Keratinocyte (primary cell): ENCODE measurements around the gene ERMARD. TPM values are rescaled to one million over a fixed set of nuclear protein-coding genes. Genes with fewer than 3 reads are reported as not detected.

Experiments used
- DNase-seq: peaks from one replicate; pipeline ENCODE4 v3.0.0-alpha.2; 2011; ENCODE audit warnings: low read depth, missing footprints, low spot score
- FAIRE-seq: peaks from 2 replicates; lab custom pipeline; 2011; peaks lifted over from hg19 to GRCh38; lab: Jason Lieb, UNC
- H2AFZ ChIP-seq: 2 replicates; pipeline ENCODE4 v1.6.0; 2012; ENCODE audit warnings: low read length, control low read depth, inconsistent platforms; ENCODE audit not compliant: control insufficient read depth
- H3K27ac ChIP-seq: 2 replicates; pipeline ENCODE4 v1.5.1; 2011; ENCODE audit warnings: low read length; ENCODE audit not compliant: control insufficient read depth, insufficient read depth
- H3K27me3 ChIP-seq: 3 replicates; pipeline ENCODE4 v1.6.0; 2011; ENCODE audit warnings: low read length; ENCODE audit not compliant: control insufficient read depth, insufficient read depth; ENCODE audit errors: extremely low read depth
- H3K36me3 ChIP-seq, 2 experiments: 2 replicates in 1 of 2; 3 replicates in 1 of 2; pipeline ENCODE4 v1.5.1; 2011; ENCODE audit warnings: low read length in 2 of 2, mild to moderate bottlenecking in 1 of 2; ENCODE audit not compliant: control insufficient read depth in 2 of 2, insufficient read depth in 2 of 2; ENCODE audit errors: extremely low read depth in 1 of 2
- H3K4me1 ChIP-seq: 3 replicates; pipeline ENCODE4 v1.5.1; 2011; ENCODE audit warnings: low read length; ENCODE audit not compliant: control insufficient read depth, insufficient read depth; ENCODE audit errors: extremely low read depth
- H3K4me2 ChIP-seq: 3 replicates; pipeline ENCODE4 v1.6.0; 2011; ENCODE audit warnings: low read depth, low read length; ENCODE audit not compliant: control insufficient read depth, insufficient read depth; ENCODE audit errors: extremely low read depth
- H3K4me3 ChIP-seq, 3 experiments: fragments of 200-600 bp in 1 of 3; sonication (generic) in 1 of 3; 2 replicates in 2 of 3; 3 replicates in 1 of 3; pipeline ENCODE4 v1.5.1; 2011 to 2016; ENCODE audit warnings: low read length in 3 of 3, mild to moderate bottlenecking in 3 of 3, control low read depth in 2 of 3, inconsistent platforms in 1 of 3, low read depth in 1 of 3, mixed read lengths in 1 of 3, mixed run types in 1 of 3, moderate library complexity in 1 of 3; ENCODE audit not compliant: control insufficient read depth in 2 of 3, insufficient read depth in 2 of 3; ENCODE audit errors: extremely low read depth in 1 of 3
- H3K79me2 ChIP-seq: 2 replicates; pipeline ENCODE4 v1.6.0; 2012; ENCODE audit warnings: low read length; ENCODE audit not compliant: control insufficient read depth, insufficient read depth
- H3K9ac ChIP-seq: 3 replicates; pipeline ENCODE4 v1.6.0; 2011; ENCODE audit warnings: low read length; ENCODE audit not compliant: control insufficient read depth, insufficient read depth; ENCODE audit errors: extremely low read depth
- H3K9me1 ChIP-seq: 3 replicates; pipeline ENCODE4 v1.6.0; 2011; ENCODE audit warnings: low read length; ENCODE audit not compliant: control insufficient read depth, insufficient read depth; ENCODE audit errors: extremely low read depth
- H3K9me3 ChIP-seq: 2 replicates; pipeline ENCODE4 v1.5.1; 2012; ENCODE audit warnings: low read depth, low read length; ENCODE audit not compliant: control insufficient read depth
- H4K20me1 ChIP-seq: 3 replicates; pipeline ENCODE4 v1.6.0; 2011; ENCODE audit warnings: low read length; ENCODE audit not compliant: control insufficient read depth, insufficient read depth; ENCODE audit errors: extremely low read depth
- EZH2 ChIP-seq: IDR thresholded peaks from one replicate; pipeline ENCODE4 v1.6.1; 2012; ENCODE audit warnings: inconsistent platforms, mild to moderate bottlenecking, low read length, moderate library complexity
- dilution Hi-C: fragments of 300-500 bp; cut with MboI; formaldehyde crosslinking; loops from one replicate; pipeline ENCODE4 v1.7.0; 2020; ENCODE audit warnings: low sequenced_read_pairs; ENCODE audit not compliant: extremely low pct_ligation_motif_present
- polyA plus RNA-seq, 5 experiments: library from polyadenylated mRNA; depleted of rRNA in 3 of 5; stranded (reverse) in 3 of 5; stranded (forward) in 1 of 5; unstranded in 1 of 5; fragments of >200 nt; gene quantifications; 1 replicate in 1 of 5; 2 replicates in 3 of 5; 3 replicates in 1 of 5; pipeline versions ENCODE4 v1.2.1 to v1.2.3, GENCODE V29; 2011 to 2012; ENCODE audit warnings: missing spikeins in 2 of 5, low read depth in 1 of 5, low replicate concordance in 1 of 5
- TF ChIP-seq, protein P1 (sequence below), 3 experiments: IDR thresholded peaks in 1 of 3; conservative IDR thresholded peaks in 1 of 3; optimal IDR thresholded peaks in 1 of 3; 2 replicates in 2 of 3; 3 replicates in 1 of 3; pipeline versions ENCODE3 to v1.5.1; 2011; ENCODE audit warnings: low read length in 3 of 3, mild to moderate bottlenecking in 3 of 3, moderate library complexity in 2 of 3, control low read depth in 1 of 3, inconsistent platforms in 1 of 3; ENCODE audit not compliant: insufficient read depth in 2 of 3; ENCODE audit errors: extremely low read depth in 1 of 3

Gene ERMARD
- polyA plus RNA-seq, 1 donor (not counting 4 experiments of a cell fraction or from before 2014, with no cell fraction given) = 37.9 TPM

DNA sequence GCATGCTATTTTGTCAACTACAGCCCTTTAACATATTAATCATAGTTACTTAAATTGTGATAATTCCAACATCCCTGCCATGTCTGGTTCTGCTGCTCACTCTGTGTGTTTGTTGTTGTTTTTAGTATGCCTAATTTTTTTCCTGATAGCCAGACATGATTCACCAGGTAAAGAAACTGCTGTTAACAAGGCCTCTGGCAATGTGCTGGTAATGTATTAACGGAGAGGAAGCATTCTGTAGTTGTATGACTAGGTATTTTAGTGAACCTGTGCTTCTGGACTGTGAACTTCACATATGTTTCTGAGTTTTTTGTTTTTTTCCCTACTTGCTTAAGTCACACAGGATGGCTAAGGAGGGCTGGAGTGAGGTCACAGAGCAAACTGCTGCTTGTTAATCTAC lies 4.9 kb upstream of the ERMARD start:
- Histone ChIP-seq H3K79me2 (peaks cover 15% of the 10 kb centered on the region), H3K4me2 (no peak overlapping the region), H3K4me1 (peaks cover 6% of the 10 kb centered on the region), H3K36me3 (no peaks in the 10 kb centered on the region), H3K27me3 (no peaks in the 10 kb centered on the region), H2AFZ (no peak overlapping the region), H3K9me3 (no peaks in the 10 kb centered on the region), H3K9ac (no peak overlapping the region), H3K27ac (no peak overlapping the region), H3K4me3 (no peak overlapping the region), H3K9me1 (no peaks in the 10 kb centered on the region), H4K20me1 (no peaks in the 10 kb centered on the region)
- FAIRE-seq (peak; percentile 67), DNase-seq (no peak)
- TF ChIP-seq, protein P1, sequence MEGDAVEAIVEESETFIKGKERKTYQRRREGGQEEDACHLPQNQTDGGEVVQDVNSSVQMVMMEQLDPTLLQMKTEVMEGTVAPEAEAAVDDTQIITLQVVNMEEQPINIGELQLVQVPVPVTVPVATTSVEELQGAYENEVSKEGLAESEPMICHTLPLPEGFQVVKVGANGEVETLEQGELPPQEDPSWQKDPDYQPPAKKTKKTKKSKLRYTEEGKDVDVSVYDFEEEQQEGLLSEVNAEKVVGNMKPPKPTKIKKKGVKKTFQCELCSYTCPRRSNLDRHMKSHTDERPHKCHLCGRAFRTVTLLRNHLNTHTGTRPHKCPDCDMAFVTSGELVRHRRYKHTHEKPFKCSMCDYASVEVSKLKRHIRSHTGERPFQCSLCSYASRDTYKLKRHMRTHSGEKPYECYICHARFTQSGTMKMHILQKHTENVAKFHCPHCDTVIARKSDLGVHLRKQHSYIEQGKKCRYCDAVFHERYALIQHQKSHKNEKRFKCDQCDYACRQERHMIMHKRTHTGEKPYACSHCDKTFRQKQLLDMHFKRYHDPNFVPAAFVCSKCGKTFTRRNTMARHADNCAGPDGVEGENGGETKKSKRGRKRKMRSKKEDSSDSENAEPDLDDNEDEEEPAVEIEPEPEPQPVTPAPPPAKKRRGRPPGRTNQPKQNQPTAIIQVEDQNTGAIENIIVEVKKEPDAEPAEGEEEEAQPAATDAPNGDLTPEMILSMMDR (optimal IDR thresholded peaks at IDR 0.05 in 1 of 3, IDR thresholded peaks at IDR 0.05 in 1 of 3, conservative IDR thresholded peaks at IDR 0.05 in 1 of 3; ENCODE audit: extremely low read depth in 1 of 3, insufficient read depth in 2 of 3, low read length in 3 of 3) = no peak
- no peak for TF ChIP-seq EZH2
- dilution Hi-C loops = no loop called here

DNA sequence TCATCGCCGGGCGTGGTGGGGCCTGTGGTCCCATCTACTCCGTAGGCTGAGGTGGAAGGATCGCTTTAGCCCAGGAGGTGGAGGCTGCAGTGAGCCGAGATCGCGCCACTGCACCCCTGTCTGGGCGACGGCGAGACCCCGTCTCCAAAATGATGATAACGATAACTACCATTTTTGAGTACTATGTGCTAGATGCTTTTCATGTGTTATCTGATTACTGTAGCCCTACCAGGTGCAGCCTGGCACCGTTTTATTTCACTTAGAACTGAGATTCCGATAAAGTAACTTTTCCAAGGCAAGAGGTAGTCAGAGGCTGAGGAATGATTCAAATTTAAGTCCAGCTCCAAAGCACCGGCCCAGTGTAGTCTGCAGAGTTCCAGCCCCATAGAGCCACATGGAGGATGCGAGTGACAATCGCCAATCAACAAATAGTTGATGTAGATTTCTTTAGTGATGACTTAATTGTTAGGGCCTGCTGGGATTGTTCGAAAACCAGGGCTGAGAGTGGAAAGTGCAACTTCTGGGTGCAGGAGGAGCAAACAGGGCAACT lies 727 bp downstream of the ERMARD start:
- peak overlapping the region; percentile 80 for H3K4me2 ChIP-seq
- TF ChIP-seq EZH2 = no peak
- TF ChIP-seq, protein P1 (optimal IDR thresholded peaks at IDR 0.05 in 1 of 3, IDR thresholded peaks at IDR 0.05 in 1 of 3, conservative IDR thresholded peaks at IDR 0.05 in 1 of 3; ENCODE audit: extremely low read depth in 1 of 3, insufficient read depth in 2 of 3, low read length in 3 of 3) = no peak
- DNase-seq = no peak
- H2AFZ ChIP-seq = peak overlapping the region; percentile 84
- peak; percentile 59 for FAIRE-seq
- H3K4me1 ChIP-seq = peaks cover 16% of the 10 kb centered on the region
- H3K27ac ChIP-seq = peak overlapping the region; percentile 90
- dilution Hi-C loops = no loop called here
- H3K36me3 ChIP-seq = peaks cover 0 to 2% of the 10 kb centered on the region in 2 experiments
- no peaks in the 10 kb centered on the region for H3K9me3 ChIP-seq
- H3K79me2 ChIP-seq = peaks cover 21% of the 10 kb centered on the region
- no peaks in the 10 kb centered on the region for H3K9me1 ChIP-seq
- peak overlapping the region; percentile 53 to 88 (median 88) for H3K4me3 ChIP-seq
- H3K9ac ChIP-seq = peak overlapping the region; percentile 94
- H4K20me1 ChIP-seq = no peaks in the 10 kb centered on the region
- no peaks in the 10 kb centered on the region for H3K27me3 ChIP-seq
